ENCODE data around the gene XAB2.
A peak's percentile ranks its signal among the peaks of the same experiment; 100 is the strongest.

XAB2 gene

GRCh38 chr19:7629347-7630054 is at the start of gene XAB2, which contains the start of gene PET100:
Gene XAB2, minus strand, starts transcription at chr19:7629545. Its CDS starts 18 bp downstream, at chr19:7629527.
Gene PET100, plus strand, starts transcription at chr19:7629793. Its CDS starts 41 bp downstream, at chr19:7629834.
- peak; percentile 86 to 92 (median 91) for DNase-seq (ENCODE audit: low read depth in 3 of 3)

- no peak for DNase-seq (ENCODE audit: low read depth in 3 of 3)
Observed at GRCh38 chr19:7677669-7678311, 48.4 kb upstream of the XAB2 start.

GRCh38 chr19:7676854-7677253 is 47.5 kb upstream of the XAB2 start, which contains the start of gene MCEMP1:
Gene MCEMP1, plus strand, starts transcription at chr19:7677090. Its CDS starts 31 bp downstream, at chr19:7677121.
- no peak for DNase-seq (ENCODE audit: low read depth in 3 of 3)

GRCh38 chr19:7676376-7676775 is 47.0 kb upstream of the XAB2 start:
- DNase-seq (ENCODE audit: low read depth in 3 of 3): no peak

- DNase-seq (ENCODE audit: low read depth in 3 of 3): peak in 1 of 3 experiments; percentile 47
Observed at GRCh38 chr19:7674010-7675005, 45.0 kb upstream of the XAB2 start.

GRCh38 chr19:7672522-7672921 is 43.2 kb upstream of the XAB2 start:
- no peak for DNase-seq (ENCODE audit: low read depth in 3 of 3)

GRCh38 chr19:7670790-7671189 is 41.4 kb upstream of the XAB2 start:
- DNase-seq (ENCODE audit: low read depth in 3 of 3): no peak

GRCh38 chr19:7670150-7670783 is 40.9 kb upstream of the XAB2 start:
- DNase-seq (ENCODE audit: low read depth in 3 of 3): peak in 1 of 3 experiments; percentile 28

GRCh38 chr19:7669641-7670040 is 40.3 kb upstream of the XAB2 start:
- no peak for DNase-seq (ENCODE audit: low read depth in 3 of 3)

GRCh38 chr19:7668842-7669241 is 39.5 kb upstream of the XAB2 start, which contains the start of gene RETN:
Gene RETN, plus strand, starts transcription at chr19:7669049. Its CDS starts 278 bp downstream, at chr19:7669327.
- DNase-seq (ENCODE audit: low read depth in 3 of 3): no peak

- DNase-seq (ENCODE audit: low read depth in 3 of 3): no peak
Observed at GRCh38 chr19:7665076-7665475, 35.7 kb upstream of the XAB2 start.

- no peak for DNase-seq (ENCODE audit: low read depth in 3 of 3)
Observed at GRCh38 chr19:7663706-7664105, 34.4 kb upstream of the XAB2 start.

- DNase-seq (ENCODE audit: low read depth in 3 of 3): no peak
Observed at GRCh38 chr19:7662657-7663056, 33.3 kb upstream of the XAB2 start.

GRCh38 chr19:7661744-7662538 is 32.6 kb upstream of the XAB2 start:
- DNase-seq (ENCODE audit: low read depth in 3 of 3): no peak

GRCh38 chr19:7658219-7658686 is 28.9 kb upstream of the XAB2 start:
- DNase-seq (ENCODE audit: low read depth in 3 of 3): peak in 1 of 3 experiments; percentile 31

GRCh38 chr19:7657131-7657751 is 27.9 kb upstream of the XAB2 start:
- DNase-seq (ENCODE audit: low read depth in 3 of 3): peak in 1 of 3 experiments; percentile 38

GRCh38 chr19:7655581-7655980 is 26.2 kb upstream of the XAB2 start:
- DNase-seq (ENCODE audit: low read depth in 3 of 3): no peak

- DNase-seq (ENCODE audit: low read depth in 3 of 3): no peak
Observed at GRCh38 chr19:7654401-7654800, 25.1 kb upstream of the XAB2 start.

GRCh38 chr19:7652061-7652641 is 22.8 kb upstream of the XAB2 start:
- peak; percentile 75 to 79 (median 75) for DNase-seq (ENCODE audit: low read depth in 3 of 3)

Measured in stimulated activated CD4-positive, alpha-beta T cell treated with anti-CD3 and anti-CD28 coated beads, TNF-alpha, amount 100 ng/mL, for 24 hours (primary cell).